Dermis microvascular lymphatic vessel endothelial cell (primary cell): Measurements from ENCODE around the gene PTPN14. TPM values are rescaled to one million over a fixed set of nuclear protein-coding genes. Genes with fewer than 3 reads are reported as not detected.

ENCODE experiments used
- DNase-seq, 2 donors: peaks; one replicate each; pipeline versions ENCODE4 v3.0.0 to v3.0.0-alpha.2; 2010; ENCODE audit warnings: low read depth in 2 of 2
- total RNA-seq: library from RNA; depleted of rRNA; stranded (reverse); fragments of >200 nt; gene quantifications from 2 replicates; pipeline ENCODE4 v1.2.1, GENCODE V29; 2014

Gene PTPN14
- total RNA-seq, 1 donor from 2014 or later = 54.3 TPM

GRCh38 chr1:214569357-214570004 lies 18.1 kb upstream of the PTPN14 start:
- peak in 1 of 2 donors; percentile 37 for DNase-seq

GRCh38 chr1:214568328-214568727 lies 16.9 kb upstream of the PTPN14 start:
- DNase-seq = peak in 1 of 2 donors; percentile 60

- DNase-seq = no peak
Observed at GRCh38 chr1:214567481-214567980, 16.1 kb upstream of the PTPN14 start.

- DNase-seq = peak in 1 of 2 donors; percentile 65
Observed at GRCh38 chr1:214566158-214567104, 15.0 kb upstream of the PTPN14 start.

- no peak for DNase-seq
Observed at GRCh38 chr1:214565310-214565709, 13.9 kb upstream of the PTPN14 start.

GRCh38 chr1:214563881-214564280 lies 12.5 kb upstream of the PTPN14 start:
- no peak for DNase-seq

GRCh38 chr1:214557952-214558735 lies 6.7 kb upstream of the PTPN14 start:
- DNase-seq = peak in 1 of 2 donors; percentile 62

GRCh38 chr1:214553142-214553710 lies 1.8 kb upstream of the PTPN14 start:
- DNase-seq = peak in 1 of 2 donors; percentile 51

- peak; percentile 69 to 76 for DNase-seq
Observed at GRCh38 chr1:214552174-214552608, 789 bp upstream of the PTPN14 start.

GRCh38 chr1:214550857-214551435 lies 456 bp downstream of the PTPN14 start:
- DNase-seq = peak in 1 of 2 donors; percentile 44

GRCh38 chr1:214550013-214550856 lies 1.2 kb downstream of the PTPN14 start:
- no peak for DNase-seq

- no peak for DNase-seq
Observed at GRCh38 chr1:214549604-214550003, 1.8 kb downstream of the PTPN14 start.

- peak in 1 of 2 donors; percentile 71 for DNase-seq
Observed at GRCh38 chr1:214548988-214549387, 2.4 kb downstream of the PTPN14 start.

- no peak for DNase-seq
Observed at GRCh38 chr1:214548271-214548670, 3.1 kb downstream of the PTPN14 start.

GRCh38 chr1:214547747-214548146 lies 3.7 kb downstream of the PTPN14 start:
- DNase-seq = peak in 1 of 2 donors; percentile 57

- DNase-seq = peak; percentile 16 to 67
Observed at GRCh38 chr1:214546886-214547641, 4.3 kb downstream of the PTPN14 start.

GRCh38 chr1:214546084-214546483 lies 5.3 kb downstream of the PTPN14 start:
- DNase-seq = no peak

- DNase-seq = no peak
Observed at GRCh38 chr1:214545293-214545692, 6.1 kb downstream of the PTPN14 start.

- DNase-seq = no peak
Observed at GRCh38 chr1:214544791-214545190, 6.6 kb downstream of the PTPN14 start.
